GM12878 (cell line): ENCODE data around the gene CACNA1H. TPM values are rescaled to one million over a fixed set of nuclear protein-coding genes. Genes with fewer than 3 reads are reported as not detected.

Experiments used
- ATAC-seq: fragments of 200-7000 bp; cut with Tn5 transposase; 3 replicates; pipeline ENCODE4 v1.9.1; 2020; ENCODE audit warnings: mild to moderate bottlenecking, moderate library complexity
- BruUV-seq: library from RNA; stranded (reverse); fragments of 400-500 nt; replicated peaks from 2 replicates; lab custom pipeline; 2021; lab: Mats Ljungman, UMichigan
- CTCF ChIA-PET: fragments of 300-600 bp; sonication (Branson Sonifier 250); formaldehyde crosslinking; extraction: SDS; loops from one replicate; lab custom pipeline; 2021; ENCODE audit warnings: inconsistent platforms; lab: Yijun Ruan, JAX
- POLR2A ChIA-PET: fragments of 350-600 bp; formaldehyde crosslinking; extraction: SDS; loops from one replicate; lab custom pipeline; 2021; ENCODE audit warnings: inconsistent platforms; lab: Charles Lee
- RAD21 ChIA-PET: fragments of 300-600 bp; sonication (Branson Sonifier 250); formaldehyde crosslinking; loops from one replicate; lab custom pipeline; 2023; ENCODE audit warnings: antibody characterized with exemption; ENCODE audit not compliant: unreplicated experiment; lab: Charles Lee
- SMC1A ChIA-PET: fragments of 300-600 bp; sonication (Branson Sonifier 250); formaldehyde crosslinking; loops from one replicate; lab custom pipeline; 2023; ENCODE audit not compliant: unreplicated experiment, uncharacterized antibody; lab: Charles Lee
- DNase-seq: peaks from one replicate; pipeline ENCODE4 v3.0.0-alpha.2; 2011; ENCODE audit warnings: low read depth, low spot score
- FAIRE-seq: peaks from 3 replicates; lab custom pipeline; 2011; peaks lifted over from hg19 to GRCh38; lab: Jason Lieb, UNC
- H2AFZ ChIP-seq: 2 replicates; pipeline ENCODE4 v1.6.0; 2011; ENCODE audit warnings: low read depth, low read length, control low read depth; ENCODE audit not compliant: control insufficient read depth
- H3K27ac ChIP-seq: 2 replicates; pipeline ENCODE4 v1.5.1; 2011; ENCODE audit warnings: control low read depth; ENCODE audit not compliant: control insufficient read depth, insufficient read depth
- H3K27me3 ChIP-seq, 2 experiments: replicated peaks in 1 of 2; 2 replicates each; pipeline versions ENCODE4 v1.6.0 to v1.6.1; 2011; ENCODE audit warnings: low read length in 1 of 2; ENCODE audit not compliant: control insufficient read depth in 2 of 2, insufficient read depth in 2 of 2
- H3K36me3 ChIP-seq, 2 experiments: 2 replicates each; pipeline ENCODE4 v1.5.1; 2011; ENCODE audit warnings: low read length in 1 of 2; ENCODE audit not compliant: control insufficient read depth in 2 of 2, insufficient read depth in 2 of 2
- H3K4me1 ChIP-seq: 2 replicates; pipeline ENCODE4 v1.6.1; 2011; ENCODE audit warnings: mild to moderate bottlenecking, low read length, moderate library complexity, mixed read lengths; ENCODE audit not compliant: control insufficient read depth, insufficient read depth
- H3K4me2 ChIP-seq: 2 replicates; pipeline ENCODE4 v1.6.0; 2011; ENCODE audit warnings: control low read depth; ENCODE audit not compliant: control insufficient read depth, insufficient read depth
- H3K4me3 ChIP-seq: fragments of 200-600 bp; sonication (generic); 2 replicates; pipeline ENCODE4 v1.5.1; 2016
- H3K79me2 ChIP-seq: 2 replicates; pipeline ENCODE4 v1.6.0; 2011; ENCODE audit warnings: low read length; ENCODE audit not compliant: control insufficient read depth, insufficient read depth
- H3K9ac ChIP-seq: 2 replicates; pipeline ENCODE4 v1.8.0; 2011; ENCODE audit warnings: low read length, control low read depth, mixed read lengths; ENCODE audit not compliant: control insufficient read depth, insufficient read depth
- H3K9me3 ChIP-seq: replicated peaks from 3 replicates; pipeline ENCODE4 v1.5.1; 2011; ENCODE audit warnings: mild to moderate bottlenecking, low read length; ENCODE audit not compliant: control insufficient read depth, insufficient read depth
- H4K20me1 ChIP-seq: 2 replicates; pipeline ENCODE4 v1.6.0; 2011; ENCODE audit not compliant: control insufficient read depth, insufficient read depth
- ATF7 ChIP-seq: fragments of 450-650 bp; IDR thresholded peaks from 2 replicates; pipeline ENCODE4 v1.6.1; 2016; ENCODE audit warnings: low read depth, mild to moderate bottlenecking
- BACH1 ChIP-seq: fragments of 450-650 bp; IDR thresholded peaks from 2 replicates; pipeline ENCODE4 v1.6.1; 2017; ENCODE audit warnings: mild to moderate bottlenecking, borderline replicate concordance
- BMI1 ChIP-seq: fragments of 450-650 bp; IDR thresholded peaks from 2 replicates; pipeline ENCODE4 v1.6.1; 2016; ENCODE audit warnings: mild to moderate bottlenecking, moderate library complexity, borderline replicate concordance
- BRCA1 ChIP-seq: IDR thresholded peaks from 2 replicates; pipeline ENCODE4 v1.6.1; 2011; ENCODE audit warnings: low read depth, low read length, improper control_type of control experiment
- CBFB ChIP-seq: IDR thresholded peaks from 2 replicates; pipeline ENCODE4 v1.6.1; 2016; ENCODE audit warnings: antibody characterized with exemption, low read depth
- CBX3 ChIP-seq: fragments of 200-600 bp; sonication (generic); IDR thresholded peaks from 2 replicates; pipeline ENCODE4 v1.6.1; 2016; ENCODE audit warnings: low read depth, borderline replicate concordance
- CHD1 ChIP-seq: IDR thresholded peaks from 2 replicates; pipeline ENCODE4 v1.6.1; 2012; ENCODE audit warnings: low read depth, low read length, improper control_type of control experiment
- CHD2 ChIP-seq: IDR thresholded peaks from 2 replicates; pipeline ENCODE4 v1.6.1; 2011; ENCODE audit warnings: low read depth, low read length, improper control_type of control experiment, borderline replicate concordance
- CHD4 ChIP-seq: fragments of 200-600 bp; sonication (generic); IDR thresholded peaks from 2 replicates; pipeline ENCODE4 v1.6.1; 2016; ENCODE audit warnings: mild to moderate bottlenecking
- DPF2 ChIP-seq: fragments of 450-650 bp; IDR thresholded peaks from 2 replicates; pipeline ENCODE4 v1.6.1; 2017; ENCODE audit warnings: mild to moderate bottlenecking
- ETV6 ChIP-seq, 2 experiments: fragments of 450-650 bp in 1 of 2; IDR thresholded peaks in 1 of 2; conservative IDR thresholded peaks in 1 of 2; 2 replicates each; pipeline ENCODE4 v1.6.1; 2014; ENCODE audit warnings: antibody characterized with exemption in 1 of 2, borderline replicate concordance in 1 of 2, low read depth in 1 of 2, mild to moderate bottlenecking in 1 of 2, moderate library complexity in 1 of 2
- GATAD2B ChIP-seq: fragments of 450-650 bp; conservative IDR thresholded peaks from 2 replicates; pipeline ENCODE4 v1.6.1; 2017; ENCODE audit warnings: low read depth, mild to moderate bottlenecking, moderate library complexity
- MYB ChIP-seq: fragments of 150-350 bp; IDR thresholded peaks from 2 replicates; pipeline ENCODE4 v1.6.1; 2014; ENCODE audit warnings: mild to moderate bottlenecking, low read depth, low read length, borderline replicate concordance
- NR2C1 ChIP-seq: fragments of 450-650 bp; IDR thresholded peaks from 2 replicates; pipeline ENCODE4 v1.6.1; 2017; ENCODE audit warnings: antibody characterized with exemption, mild to moderate bottlenecking, moderate library complexity
- STAT1 ChIP-seq: fragments of 450-650 bp; conservative IDR thresholded peaks from 2 replicates; pipeline ENCODE4 v1.6.1; 2014; ENCODE audit warnings: antibody characterized with exemption, mild to moderate bottlenecking
- SUPT20H ChIP-seq: IDR thresholded peaks from 2 replicates; pipeline ENCODE4 v1.6.1; 2011; ENCODE audit warnings: low read depth, mild to moderate bottlenecking, low read length, moderate library complexity, borderline replicate concordance; ENCODE audit not compliant: control insufficient read depth
- TBL1XR1 ChIP-seq: IDR thresholded peaks from 2 replicates; pipeline ENCODE4 v1.6.1; 2012; ENCODE audit warnings: low read depth, low read length, improper control_type of control experiment
- TCF12 ChIP-seq: IDR thresholded peaks from 2 replicates; pipeline ENCODE4 v1.6.1; 2011; ENCODE audit warnings: low read depth, mild to moderate bottlenecking, low read length
- WGBS: methylation state at CpG from one replicate; pipeline ENCODE4 v1.1.6; 2016; ENCODE audit warnings: low lambda C conversion rate; ENCODE audit not compliant: insufficient replicate concordance, insufficient coverage; ENCODE audit errors: missing lambda C conversion rate; 5-methylcytosine and 5-hydroxymethylcytosine counted together
- in situ Hi-C: fragments of 300-500 bp; cut with MboI; formaldehyde crosslinking; loops from 9 replicates; pipeline ENCODE4 v1.14.3; 2018; ENCODE audit warnings: mixed read lengths
- intact Hi-C: fragments of 100-400 bp; cut with micrococcal nuclease; formaldehyde crosslinking; loops from one replicate; pipeline ENCODE4 v1.14.2; 2022; ENCODE audit not compliant: unreplicated experiment
- polyA plus RNA-seq, 11 experiments: library from polyadenylated mRNA; depleted of rRNA in 4 of 11; unstranded in 6 of 11; stranded (reverse) in 5 of 11; fragments of >200 nt; fragmentation: Nextera tagmentation in 4 of 11; fragmentation: Illumina TruSeq in 1 of 11; extraction: Ambion mirVana in 4 of 11; extraction: Trizol in 1 of 11; gene quantifications; 1 replicate in 1 of 11; 2 replicates in 10 of 11; pipeline versions ENCODE4 v1.2.1 to v1.2.3, GENCODE V29; 2011 to 2016; ENCODE audit warnings: inconsistent platforms in 2 of 11, missing spikeins in 2 of 11, low read depth in 1 of 11
- total RNA-seq, 4 experiments: library from RNA; depleted of rRNA in 3 of 4; stranded (reverse); fragments of >200 nt in 3 of 4; fragmentation: Illumina TruSeq in 1 of 4; extraction: Trizol in 1 of 4; gene quantifications; 2 replicates each; pipeline versions ENCODE4 v1.2.1 to v1.2.3, GENCODE V29; 2013 to 2021
- TF ChIP-seq, protein P1 (sequence below): fragments of 450-650 bp; IDR thresholded peaks from 2 replicates; pipeline ENCODE4 v1.6.1; 2017; ENCODE audit warnings: antibody characterized with exemption, mild to moderate bottlenecking, moderate library complexity

CACNA1H gene
- total and polyA plus RNA-seq, 10 of the 15 experiments (the other 5 are each of a cell fraction or from before 2014, with no cell fraction given) = 0.03 to 0.54 TPM; not detected in 8

DNA sequence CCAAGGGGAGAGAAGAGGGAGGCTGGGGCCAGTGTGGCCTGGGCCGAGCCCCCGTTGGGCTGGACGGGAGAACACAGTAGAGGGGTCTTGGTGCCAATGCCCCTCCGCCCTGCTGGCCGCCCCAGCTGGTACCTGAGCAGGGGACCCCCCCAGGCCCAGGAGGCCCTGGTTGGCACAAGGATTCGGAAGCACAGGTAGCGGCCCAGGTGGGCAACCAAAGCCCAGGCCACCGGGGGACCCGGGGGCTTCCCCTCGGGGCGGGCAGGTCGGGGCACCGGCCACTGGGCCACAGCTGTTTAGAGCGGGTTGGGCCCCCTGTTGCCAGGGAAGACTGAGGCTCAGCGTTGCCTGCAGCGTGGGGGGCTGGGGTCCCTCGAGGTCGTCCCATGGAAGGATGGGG lies 28.6 kb upstream of the CACNA1H start:
- BruUV-seq = no TSS peak
- WGBS = 41% methylated on average over 17 of the region's 18 CpGs
- Histone ChIP-seq H3K4me3 (no peak overlapping the region), H4K20me1 (no peaks in the 10 kb centered on the region), H3K79me2 (no peaks in the 10 kb centered on the region), H3K4me1 (no peaks in the 10 kb centered on the region), H3K27ac (no peak overlapping the region), H3K27me3 (no peaks in the 10 kb centered on the region), H3K9ac (no peak overlapping the region)
- DNase-seq = no peak
- intact Hi-C loops = no loop called here
- ChIA-PET POLR2A (interaction anchor here (0.6 kb wide), 1 partner anchor 581 kb away, joined by 3 read pairs; no protein-coding TSS in a partner anchor), SMC1A (no interaction called here)
- in situ Hi-C loops = loop anchor here (10.0 kb wide), 1 partner anchor 59 kb away; no protein-coding TSS in a partner anchor
- ATAC-seq = no peak
- no peak for FAIRE-seq
- TF ChIP-seq DPF2 (no peak), SUPT20H (no peak), CHD2 (no peak), CHD1 (no peak), CHD4 (no peak), ETV6 (conservative IDR thresholded peaks at IDR 0.05 in 1 of 2, IDR thresholded peaks at IDR 0.05 in 1 of 2; ENCODE audit: borderline replicate concordance in 1 of 2, low read depth in 1 of 2) (no peak), MYB (no peak), GATAD2B (no peak)
- TF ChIP-seq, all 136 proteins: peak for 0
- no peaks in the 10 kb centered on the region for H3K9me3 ChIP-seq
- no peak overlapping the region for H3K4me2 ChIP-seq
- CTCF ChIA-PET = no interaction called here
- no peak overlapping the region for H2AFZ ChIP-seq
- RAD21 ChIA-PET = no interaction called here
- H3K36me3 ChIP-seq = no peaks in the 10 kb centered on the region

DNA sequence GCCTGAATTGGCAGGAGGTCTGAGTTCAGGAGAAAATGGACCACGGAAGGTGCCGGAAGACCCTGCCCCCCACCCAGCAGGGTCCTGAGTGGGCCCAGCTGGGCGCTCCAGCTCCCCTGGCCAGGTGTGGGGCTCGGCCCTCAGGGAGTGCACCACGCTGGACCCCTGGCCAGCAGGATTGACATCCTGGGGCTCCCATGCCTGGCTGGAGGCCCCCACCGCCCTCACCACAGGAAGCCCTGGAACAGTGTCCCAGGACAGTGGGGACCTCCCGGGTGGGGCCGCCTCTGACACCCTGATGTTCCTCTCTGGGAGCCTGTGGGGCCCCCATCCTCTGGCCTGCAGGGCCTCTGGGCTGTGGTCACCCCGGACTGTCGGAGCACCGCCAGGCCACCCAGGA lies 28.1 kb upstream of the CACNA1H start:
- Histone ChIP-seq H3K79me2 (no peaks in the 10 kb centered on the region), H3K9ac (no peak overlapping the region), H2AFZ (no peak overlapping the region), H3K27me3 (no peaks in the 10 kb centered on the region), H3K9me3 (no peaks in the 10 kb centered on the region), H4K20me1 (no peaks in the 10 kb centered on the region), H3K36me3 (no peaks in the 10 kb centered on the region), H3K4me1 (no peaks in the 10 kb centered on the region), H3K4me2 (no peak overlapping the region), H3K27ac (no peak overlapping the region), H3K4me3 (no peak overlapping the region)
- FAIRE-seq = no peak
- no peak for ATAC-seq
- ChIA-PET RAD21 (no interaction called here), SMC1A (no interaction called here), POLR2A (interaction anchor here (0.6 kb wide), 1 partner anchor 580 kb away, joined by 3 read pairs; no protein-coding TSS in a partner anchor), CTCF (no interaction called here)
- no peak for DNase-seq
- WGBS = 63% methylated on average over 11 of the region's 11 CpGs
- in situ Hi-C loops = loop anchor here (10.0 kb wide), 1 partner anchor 60 kb away; no protein-coding TSS in a partner anchor
- intact Hi-C loops = no loop called here
- BruUV-seq = no TSS peak
- TF ChIP-seq ATF7 = no peak
- TF ChIP-seq TBL1XR1 = no peak
- no peak for TF ChIP-seq NR2C1
- TF ChIP-seq, protein P1, sequence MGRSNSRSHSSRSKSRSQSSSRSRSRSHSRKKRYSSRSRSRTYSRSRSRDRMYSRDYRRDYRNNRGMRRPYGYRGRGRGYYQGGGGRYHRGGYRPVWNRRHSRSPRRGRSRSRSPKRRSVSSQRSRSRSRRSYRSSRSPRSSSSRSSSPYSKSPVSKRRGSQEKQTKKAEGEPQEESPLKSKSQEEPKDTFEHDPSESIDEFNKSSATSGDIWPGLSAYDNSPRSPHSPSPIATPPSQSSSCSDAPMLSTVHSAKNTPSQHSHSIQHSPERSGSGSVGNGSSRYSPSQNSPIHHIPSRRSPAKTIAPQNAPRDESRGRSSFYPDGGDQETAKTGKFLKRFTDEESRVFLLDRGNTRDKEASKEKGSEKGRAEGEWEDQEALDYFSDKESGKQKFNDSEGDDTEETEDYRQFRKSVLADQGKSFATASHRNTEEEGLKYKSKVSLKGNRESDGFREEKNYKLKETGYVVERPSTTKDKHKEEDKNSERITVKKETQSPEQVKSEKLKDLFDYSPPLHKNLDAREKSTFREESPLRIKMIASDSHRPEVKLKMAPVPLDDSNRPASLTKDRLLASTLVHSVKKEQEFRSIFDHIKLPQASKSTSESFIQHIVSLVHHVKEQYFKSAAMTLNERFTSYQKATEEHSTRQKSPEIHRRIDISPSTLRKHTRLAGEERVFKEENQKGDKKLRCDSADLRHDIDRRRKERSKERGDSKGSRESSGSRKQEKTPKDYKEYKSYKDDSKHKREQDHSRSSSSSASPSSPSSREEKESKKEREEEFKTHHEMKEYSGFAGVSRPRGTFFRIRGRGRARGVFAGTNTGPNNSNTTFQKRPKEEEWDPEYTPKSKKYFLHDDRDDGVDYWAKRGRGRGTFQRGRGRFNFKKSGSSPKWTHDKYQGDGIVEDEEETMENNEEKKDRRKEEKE = no peak
- no peak for TF ChIP-seq TCF12
- no peak for TF ChIP-seq BMI1
- TF ChIP-seq STAT1 = no peak
- TF ChIP-seq CBX3 = no peak
- no peak for TF ChIP-seq BRCA1
- TF ChIP-seq CBFB = no peak
- no peak for TF ChIP-seq BACH1
